ENCODE results near the gene ZNF74.

Gene ZNF74

GRCh38 chr22:20440637-20441591 lies 47.0 kb downstream of the ZNF74 start:
- Histone ChIP-seq H3K27me3 (ENCODE audit: insufficient read depth, low read depth) (0 out of 2 replicates have a peak, but pooled peaks cover 3% of the 10 kb centered on the region), H3K4me3 (IDR thresholded peaks at IDR 0.05; ENCODE audit: insufficient read depth, low read depth, low read length) (no peak overlapping the region), H3K4me1 (ENCODE audit: low read depth, poor library complexity, severe bottlenecking) (no peaks in the 10 kb centered on the region), H4K20me1 (ENCODE audit: insufficient read depth) (no peaks in the 10 kb centered on the region), H3K27ac (no peak overlapping the region), H2AFZ (ENCODE audit: low read depth) (no peak overlapping the region), H3K36me3 (ENCODE audit: insufficient read depth) (no peaks in the 10 kb centered on the region), H3K4me2 (no peak overlapping the region), H3K79me2 (ENCODE audit: insufficient read depth, low read depth) (no peaks in the 10 kb centered on the region), H3K9ac (no peak overlapping the region)
- no peak for TF ChIP-seq CTCF (conservative IDR thresholded peaks at IDR 0.05; ENCODE audit: low read depth, low read length)

- no peak overlapping the region for H3K27ac ChIP-seq
- no peak overlapping the region for H3K4me2 ChIP-seq
- H3K4me1 ChIP-seq (ENCODE audit: low read depth, poor library complexity, severe bottlenecking): no peaks in the 10 kb centered on the region
- no peak overlapping the region for H2AFZ ChIP-seq (ENCODE audit: low read depth)
- no peaks in the 10 kb centered on the region for H4K20me1 ChIP-seq (ENCODE audit: insufficient read depth)
- no peak overlapping the region for H3K9ac ChIP-seq
- H3K36me3 ChIP-seq (ENCODE audit: insufficient read depth): no peaks in the 10 kb centered on the region
- H3K27me3 ChIP-seq (ENCODE audit: insufficient read depth, low read depth): 0 out of 2 replicates have a peak, but pooled peaks cover 3% of the 10 kb centered on the region
- H3K4me3 ChIP-seq (IDR thresholded peaks at IDR 0.05; ENCODE audit: insufficient read depth, low read depth, low read length): no peak overlapping the region
- no peaks in the 10 kb centered on the region for H3K79me2 ChIP-seq (ENCODE audit: insufficient read depth, low read depth)
- TF ChIP-seq CTCF (conservative IDR thresholded peaks at IDR 0.05; ENCODE audit: low read depth, low read length): no peak
Measured at GRCh38 chr22:20441631-20442484, 47.9 kb downstream of the ZNF74 start.

GRCh38 chr22:20442485-20443284 lies 48.7 kb downstream of the ZNF74 start:
- H3K79me2 ChIP-seq (ENCODE audit: insufficient read depth, low read depth): no peaks in the 10 kb centered on the region
- H3K27ac ChIP-seq: no peak overlapping the region
- H3K27me3 ChIP-seq (ENCODE audit: insufficient read depth, low read depth): no peaks in the 10 kb centered on the region
- TF ChIP-seq CTCF (conservative IDR thresholded peaks at IDR 0.05; ENCODE audit: low read depth, low read length): no peak
- no peak overlapping the region for H3K9ac ChIP-seq
- H3K36me3 ChIP-seq (ENCODE audit: insufficient read depth): no peaks in the 10 kb centered on the region
- H3K4me2 ChIP-seq: no peak overlapping the region
- H3K4me3 ChIP-seq (IDR thresholded peaks at IDR 0.05; ENCODE audit: insufficient read depth, low read depth, low read length): no peak overlapping the region
- no peaks in the 10 kb centered on the region for H3K4me1 ChIP-seq (ENCODE audit: low read depth, poor library complexity, severe bottlenecking)
- no peaks in the 10 kb centered on the region for H4K20me1 ChIP-seq (ENCODE audit: insufficient read depth)
- no peak overlapping the region for H2AFZ ChIP-seq (ENCODE audit: low read depth)

GRCh38 chr22:20444325-20444724 lies 50.4 kb downstream of the ZNF74 start:
- Histone ChIP-seq H4K20me1 (ENCODE audit: insufficient read depth) (no peaks in the 10 kb centered on the region), H3K36me3 (ENCODE audit: insufficient read depth) (no peaks in the 10 kb centered on the region), H2AFZ (ENCODE audit: low read depth) (no peak overlapping the region), H3K4me2 (no peak overlapping the region), H3K4me1 (ENCODE audit: low read depth, poor library complexity, severe bottlenecking) (no peaks in the 10 kb centered on the region), H3K4me3 (IDR thresholded peaks at IDR 0.05; ENCODE audit: insufficient read depth, low read depth, low read length) (no peak overlapping the region), H3K79me2 (ENCODE audit: insufficient read depth, low read depth) (no peaks in the 10 kb centered on the region), H3K9ac (no peak overlapping the region), H3K27ac (no peak overlapping the region), H3K27me3 (ENCODE audit: insufficient read depth, low read depth) (no peaks in the 10 kb centered on the region)
- TF ChIP-seq CTCF (conservative IDR thresholded peaks at IDR 0.05; ENCODE audit: low read depth, low read length): no peak
